Lower lobe of right lung (tissue), 2 donors: ENCODE results near the gene SIAH3. TPM values are rescaled to one million over a fixed set of nuclear protein-coding genes. Genes with fewer than 3 reads are reported as not detected.

Experiments used
- ATAC-seq, 2 donors: fragments of 200-7000 bp; cut with Tn5 transposase; one replicate each; pipeline ENCODE4 v1.9.1; 2020 to 2022; ENCODE audit warnings: mild to moderate bottlenecking in 2 of 2, moderate library complexity in 2 of 2
- DNase-seq: peaks from one replicate; pipeline ENCODE4 v3.0.0-alpha.2; 2020
- H3K27ac ChIP-seq: fragments of 200-600 bp; one replicate; pipeline ENCODE4 v1.8.0; 2022
- H3K27me3 ChIP-seq: fragments of 200-600 bp; one replicate; pipeline ENCODE4 v1.8.0; 2022; ENCODE audit warnings: low read depth
- H3K36me3 ChIP-seq: fragments of 200-600 bp; one replicate; pipeline ENCODE4 v1.8.0; 2022; ENCODE audit warnings: mild to moderate bottlenecking
- H3K4me1 ChIP-seq: fragments of 200-600 bp; one replicate; pipeline ENCODE4 v1.8.0; 2022
- H3K4me3 ChIP-seq: fragments of 200-600 bp; one replicate; pipeline ENCODE4 v1.8.0; 2022; ENCODE audit warnings: mild to moderate bottlenecking
- H3K9me3 ChIP-seq: fragments of 200-600 bp; one replicate; pipeline ENCODE4 v1.8.0; 2022
- intact Hi-C: fragments of 100-400 bp; cut with DNase I; formaldehyde crosslinking; loops from one replicate; pipeline ENCODE4 v1.11.0; 2022
- total RNA-seq: library from RNA; stranded (reverse); fragmentation: NEBNext Ultra II Directional; extraction: Animal tissue kit (Norgen Biotek cat#: 25700); gene quantifications from one replicate; pipeline ENCODE4 v1.2.1, GENCODE V29; 2021
- TF ChIP-seq, protein P1 (sequence below): fragments of 200-600 bp; IDR thresholded peaks from one replicate; pipeline ENCODE4 v1.8.0; 2022; ENCODE audit warnings: antibody characterized with exemption, mild to moderate bottlenecking
- donor health status: DM: no; HTN: yes; CAD: no; lungs with severe emphysema.

Gene SIAH3
- total RNA-seq, 1 donor from 2014 or later = 0.06 TPM

DNA sequence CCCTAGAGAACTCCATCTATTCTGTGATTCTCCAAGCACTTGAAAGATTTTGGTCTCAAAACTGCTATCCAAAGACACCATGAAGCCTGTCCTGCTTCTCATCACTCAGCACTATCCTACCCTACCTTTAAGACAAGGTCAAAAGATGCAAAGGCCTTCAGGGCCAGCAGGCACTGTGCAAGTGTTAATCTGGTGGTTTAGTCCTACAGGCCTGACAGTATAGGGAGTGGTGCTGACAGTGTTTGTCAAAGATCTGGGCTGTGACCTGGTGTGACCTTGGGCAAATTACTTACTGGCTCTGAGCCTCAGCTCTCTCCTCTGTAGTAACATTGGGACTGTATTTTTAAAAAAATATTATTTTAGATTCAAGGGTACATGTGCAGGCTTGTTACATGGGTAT, 28.0 kb downstream of the SIAH3 start:
- Histone ChIP-seq H3K9me3 (no peaks in the 10 kb centered on the region), H3K27me3 (no peaks in the 10 kb centered on the region), H3K27ac (no peak overlapping the region), H3K4me3 (no peak overlapping the region), H3K4me1 (no peaks in the 10 kb centered on the region), H3K36me3 (no peaks in the 10 kb centered on the region)
- no peak for DNase-seq
- intact Hi-C loops = no loop called here
- TF ChIP-seq, protein P1, sequence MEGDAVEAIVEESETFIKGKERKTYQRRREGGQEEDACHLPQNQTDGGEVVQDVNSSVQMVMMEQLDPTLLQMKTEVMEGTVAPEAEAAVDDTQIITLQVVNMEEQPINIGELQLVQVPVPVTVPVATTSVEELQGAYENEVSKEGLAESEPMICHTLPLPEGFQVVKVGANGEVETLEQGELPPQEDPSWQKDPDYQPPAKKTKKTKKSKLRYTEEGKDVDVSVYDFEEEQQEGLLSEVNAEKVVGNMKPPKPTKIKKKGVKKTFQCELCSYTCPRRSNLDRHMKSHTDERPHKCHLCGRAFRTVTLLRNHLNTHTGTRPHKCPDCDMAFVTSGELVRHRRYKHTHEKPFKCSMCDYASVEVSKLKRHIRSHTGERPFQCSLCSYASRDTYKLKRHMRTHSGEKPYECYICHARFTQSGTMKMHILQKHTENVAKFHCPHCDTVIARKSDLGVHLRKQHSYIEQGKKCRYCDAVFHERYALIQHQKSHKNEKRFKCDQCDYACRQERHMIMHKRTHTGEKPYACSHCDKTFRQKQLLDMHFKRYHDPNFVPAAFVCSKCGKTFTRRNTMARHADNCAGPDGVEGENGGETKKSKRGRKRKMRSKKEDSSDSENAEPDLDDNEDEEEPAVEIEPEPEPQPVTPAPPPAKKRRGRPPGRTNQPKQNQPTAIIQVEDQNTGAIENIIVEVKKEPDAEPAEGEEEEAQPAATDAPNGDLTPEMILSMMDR = no peak
- ATAC-seq = no peak

DNA sequence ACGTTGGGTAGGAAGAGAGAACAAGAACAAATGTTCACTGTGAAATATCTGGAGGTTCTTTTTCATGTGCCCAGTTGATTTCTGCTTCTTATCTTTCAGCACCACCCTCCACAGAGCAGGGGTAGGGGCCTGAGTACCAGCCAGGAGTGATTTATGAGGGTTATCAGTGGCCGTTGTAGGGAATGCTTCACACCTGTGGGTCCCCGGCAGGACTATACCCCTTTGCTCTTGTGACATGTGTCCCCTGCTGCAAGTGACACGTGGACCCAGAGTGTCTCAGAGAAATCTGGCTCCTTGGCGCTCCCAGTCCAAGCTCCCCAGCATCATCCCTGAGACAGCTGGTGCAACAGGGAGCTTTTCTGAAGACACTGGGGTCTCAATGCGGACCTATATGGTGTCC, 29.7 kb downstream of the SIAH3 start:
- no peak overlapping the region for H3K4me3 ChIP-seq
- DNase-seq (no peak), ATAC-seq (no peak)
- H3K27ac ChIP-seq = no peak overlapping the region
- intact Hi-C loops = no loop called here
- H3K27me3 ChIP-seq = no peaks in the 10 kb centered on the region
- no peaks in the 10 kb centered on the region for H3K9me3 ChIP-seq
- H3K4me1 ChIP-seq = no peaks in the 10 kb centered on the region
- TF ChIP-seq, protein P1 = no peak
- no peaks in the 10 kb centered on the region for H3K36me3 ChIP-seq

DNA sequence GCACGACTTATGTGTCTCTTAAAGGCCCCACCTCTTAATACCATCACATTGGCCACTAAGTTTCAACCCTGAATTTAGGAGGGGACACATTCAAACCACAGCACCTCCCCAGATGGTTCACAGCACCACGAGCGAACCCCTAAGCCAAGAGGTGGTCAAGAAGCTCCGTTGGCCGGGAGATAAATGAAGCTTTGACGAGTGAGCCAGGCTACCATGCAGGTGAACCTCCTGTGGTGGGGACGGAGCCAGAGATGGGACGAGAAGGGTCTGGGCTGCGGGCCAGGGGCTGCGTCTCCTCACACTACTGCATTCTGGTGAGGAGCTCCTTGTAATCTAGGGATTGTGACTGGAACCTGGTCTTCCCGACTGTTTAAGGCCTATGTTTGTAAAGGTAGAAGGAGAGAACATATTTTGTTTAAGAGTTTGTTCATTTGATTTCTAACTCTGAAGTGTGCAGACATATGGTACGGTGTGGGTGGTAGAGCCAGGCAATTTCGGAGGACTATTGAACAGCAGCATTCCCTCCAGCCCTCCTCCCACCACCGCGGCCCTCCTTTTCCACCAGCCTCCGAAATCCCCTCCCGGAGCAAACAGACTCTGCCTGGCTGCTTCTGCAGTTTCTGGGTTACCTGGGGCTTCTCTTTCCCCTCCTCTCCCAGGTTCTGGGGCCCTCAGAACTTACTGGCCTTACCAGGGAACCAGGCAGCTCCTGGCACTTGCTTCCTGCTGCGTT, 31.3 kb downstream of the SIAH3 start:
- Histone ChIP-seq H3K4me1 (no peaks in the 10 kb centered on the region), H3K36me3 (no peaks in the 10 kb centered on the region), H3K27ac (no peak overlapping the region), H3K9me3 (no peaks in the 10 kb centered on the region), H3K27me3 (no peaks in the 10 kb centered on the region), H3K4me3 (no peak overlapping the region)
- DNase-seq = no peak
- TF ChIP-seq, protein P1 = no peak
- ATAC-seq = no peak
- intact Hi-C loops = no loop called here

DNA sequence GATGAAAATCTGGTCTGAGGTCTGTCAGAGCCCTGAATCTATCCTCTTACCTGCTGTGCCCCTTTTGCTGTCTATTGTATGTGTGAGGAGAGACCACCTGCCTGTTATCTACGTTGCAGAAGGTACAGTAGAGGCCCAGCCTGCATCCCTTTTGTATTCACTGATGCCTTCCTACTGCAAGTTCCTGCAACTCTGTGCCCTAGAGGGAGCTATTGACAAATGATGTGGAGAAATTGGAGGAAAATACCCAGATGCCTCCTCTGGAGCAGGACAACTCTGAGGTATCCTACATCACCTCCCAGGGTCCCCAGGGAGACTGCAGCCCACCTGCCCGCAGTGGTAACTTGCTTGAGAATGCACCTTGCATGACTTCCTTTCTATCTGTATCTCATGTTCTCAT, 33.7 kb downstream of the SIAH3 start:
- TF ChIP-seq, protein P1 = no peak
- no peaks in the 10 kb centered on the region for H3K27me3 ChIP-seq
- no peak for ATAC-seq
- H3K9me3 ChIP-seq = no peaks in the 10 kb centered on the region
- no peak overlapping the region for H3K4me3 ChIP-seq
- intact Hi-C loops = no loop called here
- no peaks in the 10 kb centered on the region for H3K36me3 ChIP-seq
- no peak overlapping the region for H3K27ac ChIP-seq
- no peak for DNase-seq
- H3K4me1 ChIP-seq = no peaks in the 10 kb centered on the region

DNA sequence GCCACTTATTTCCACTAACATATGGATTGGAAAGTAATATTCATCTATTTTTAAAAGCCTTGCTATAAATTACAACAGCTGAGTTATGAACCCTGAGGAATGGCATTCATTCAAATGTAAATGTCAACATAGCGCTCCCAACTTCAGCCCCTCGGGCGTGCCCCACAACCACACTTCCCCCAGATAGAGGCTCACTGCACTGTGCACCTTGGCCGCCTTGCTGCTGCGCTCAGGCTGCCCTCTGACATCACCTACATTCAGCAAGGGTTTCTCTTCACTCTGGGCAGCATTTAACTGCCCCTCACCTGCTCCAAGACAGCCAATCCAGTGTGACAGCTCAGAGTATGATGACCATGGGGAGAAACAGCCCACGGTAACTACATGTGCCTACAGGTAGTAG, 35.1 kb downstream of the SIAH3 start:
- DNase-seq = no peak
- Histone ChIP-seq H3K27ac (no peak overlapping the region), H3K9me3 (no peaks in the 10 kb centered on the region), H3K36me3 (no peaks in the 10 kb centered on the region), H3K4me3 (no peak overlapping the region), H3K4me1 (no peaks in the 10 kb centered on the region), H3K27me3 (no peaks in the 10 kb centered on the region)
- TF ChIP-seq, protein P1 = no peak
- intact Hi-C loops = no loop called here
- no peak for ATAC-seq
